ENCODE data around the gene ACTRT2. TPM values are rescaled to one million over a fixed set of nuclear protein-coding genes. Genes with fewer than 3 reads are reported as not detected.

Gene ACTRT2
- total and polyA plus RNA-seq, 2 donors (not counting 1 experiment from before 2014, with no cell fraction given) = not detected

DNA sequence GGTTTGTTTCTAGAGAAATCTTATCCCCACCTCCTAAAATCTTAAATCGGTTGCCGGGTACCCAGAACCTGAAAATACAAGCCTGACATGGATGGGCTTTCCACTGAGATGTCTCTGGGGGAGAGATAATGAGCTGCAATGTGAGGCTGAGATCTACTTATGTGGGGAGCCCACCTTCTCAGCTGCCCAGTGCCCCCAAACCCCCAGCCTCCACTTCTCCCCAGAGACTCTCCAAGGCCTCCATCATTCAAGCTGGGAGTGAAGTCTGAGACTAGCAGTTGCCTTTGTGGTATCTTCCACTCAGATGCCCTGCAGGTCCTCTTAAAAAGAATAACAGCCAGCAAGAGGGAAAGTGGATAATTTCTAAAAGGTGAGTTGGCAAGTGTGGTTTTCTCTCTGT lies 11.7 kb upstream of the ACTRT2 start:
- POLR2A ChIA-PET = no interaction called here
- DNase-seq (no peak), ATAC-seq (ENCODE audit: low read depth) (no peak)
- intact Hi-C loops (cut with micrococcal nuclease) = no loop called here
- peaks cover 5% of the 10 kb centered on the region for H3K9me3 Mint-ChIP-seq (ENCODE audit: insufficient read depth)
- Histone ChIP-seq H3K27me3 (replicated peaks in 1 of 4; ENCODE audit: control extremely low read depth in 1 of 4, control insufficient read depth in 3 of 4, insufficient read depth in 4 of 4, low read length in 3 of 4) (peaks cover 0 to 12% (median 4%) of the 10 kb centered on the region in 4 experiments), H3K9me3 (ENCODE audit: control extremely low read depth in 1 of 3, control insufficient read depth in 2 of 3, insufficient read depth in 1 of 3, low read length in 2 of 3) (peaks cover 0 to 50% (median 32%) of the 10 kb centered on the region in 3 donors), H4K20me1 (ENCODE audit: control insufficient read depth, insufficient read depth, low read length, poor library complexity, severe bottlenecking) (no peaks in the 10 kb centered on the region), H3K4me2 (replicated peaks; ENCODE audit: low read depth, low read length, poor library complexity, severe bottlenecking) (no peak overlapping the region), H3K79me2 (ENCODE audit: control insufficient read depth, insufficient read depth, low read length) (no peaks in the 10 kb centered on the region), H3K4me3 (ENCODE audit: control extremely low read depth in 1 of 5, extremely low read depth in 1 of 5, insufficient read depth in 1 of 5, low read depth in 2 of 5, low read length in 4 of 5) (no peak overlapping the region), H3K27ac (ENCODE audit: low read length in 2 of 2) (no peak overlapping the region), H3K36me3 (replicated peaks in 1 of 2; ENCODE audit: control extremely low read depth in 1 of 2, control insufficient read depth in 1 of 2, extremely low read depth in 1 of 2, insufficient read depth in 2 of 2, low read length in 1 of 2) (no peaks in the 10 kb centered on the region), H3K9ac (ENCODE audit: low read length) (no peak overlapping the region), H2AFZ (ENCODE audit: insufficient read depth, low read depth, low read length, poor library complexity, severe bottlenecking) (no peak overlapping the region), H3K4me1 (ENCODE audit: control insufficient read depth in 2 of 2, insufficient read depth in 2 of 2, low read length in 2 of 2) (peaks cover 0 to 7% of the 10 kb centered on the region in 2 donors)
- CTCF ChIA-PET = no interaction called here
- H3K4me1 Mint-ChIP-seq = peaks cover 5% of the 10 kb centered on the region
- no peak overlapping the region for H3K4me3 Mint-ChIP-seq
- TF ChIP-seq CTCF (IDR thresholded peaks at IDR 0.05) (no peak), EZH2 (IDR thresholded peaks at IDR 0.05; ENCODE audit: borderline replicate concordance, insufficient read depth, low read depth, low read length, poor library complexity, severe bottlenecking) (no peak)
- no CpG with 5 or more reads among the region's 2 CpGs for WGBS (ENCODE audit: insufficient coverage)
- H3K27ac Mint-ChIP-seq = no peak overlapping the region
- peaks cover 12% of the 10 kb centered on the region for H3K27me3 Mint-ChIP-seq

DNA sequence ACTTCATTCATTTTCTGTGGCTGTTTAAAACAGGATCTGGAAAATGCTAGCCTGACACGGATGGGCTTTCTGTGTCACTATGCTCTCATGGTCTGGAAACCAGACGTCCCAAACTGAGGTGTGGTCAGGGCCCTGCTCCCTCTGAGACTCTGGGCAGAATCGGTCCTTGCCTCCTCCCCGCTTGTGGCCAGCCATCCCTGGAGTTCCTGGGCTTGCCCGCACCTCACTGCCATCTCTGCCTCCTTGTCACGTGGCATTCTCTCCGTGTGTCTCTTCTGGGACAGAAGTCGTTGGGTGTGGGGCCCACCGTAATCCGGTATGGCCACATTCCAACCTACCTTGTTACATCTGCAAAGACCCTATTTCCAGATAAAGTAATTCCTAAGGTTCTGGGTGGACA lies 10.1 kb upstream of the ACTRT2 start:
- 96% methylated on average over 5 of the region's 10 CpGs for WGBS (ENCODE audit: insufficient coverage)
- intact Hi-C loops (cut with micrococcal nuclease) = loop anchor here (5.0 kb wide), 1 partner anchor 411 kb away; no protein-coding TSS in a partner anchor

More for the DNA sequence above, 10.1 kb upstream of the ACTRT2 start:
- CTCF ChIA-PET = no interaction called here
- Histone ChIP-seq H3K79me2 (ENCODE audit: control insufficient read depth, insufficient read depth, low read length) (no peaks in the 10 kb centered on the region), H3K36me3 (replicated peaks in 1 of 2; ENCODE audit: control extremely low read depth in 1 of 2, control insufficient read depth in 1 of 2, extremely low read depth in 1 of 2, insufficient read depth in 2 of 2, low read length in 1 of 2) (no peaks in the 10 kb centered on the region), H4K20me1 (ENCODE audit: control insufficient read depth, insufficient read depth, low read length, poor library complexity, severe bottlenecking) (no peaks in the 10 kb centered on the region), H3K4me1 (ENCODE audit: control insufficient read depth in 2 of 2, insufficient read depth in 2 of 2, low read length in 2 of 2) (peaks cover 0 to 7% of the 10 kb centered on the region in 2 donors), H3K27ac (ENCODE audit: low read length in 2 of 2) (no peak overlapping the region), H2AFZ (ENCODE audit: insufficient read depth, low read depth, low read length, poor library complexity, severe bottlenecking) (no peak overlapping the region), H3K9me3 (ENCODE audit: control extremely low read depth in 1 of 3, control insufficient read depth in 2 of 3, insufficient read depth in 1 of 3, low read length in 2 of 3) (peaks cover 0 to 49% (median 32%) of the 10 kb centered on the region in 3 donors), H3K27me3 (replicated peaks in 1 of 4; ENCODE audit: control extremely low read depth in 1 of 4, control insufficient read depth in 3 of 4, insufficient read depth in 4 of 4, low read length in 3 of 4) (peaks cover 0 to 9% (median 4%) of the 10 kb centered on the region in 4 experiments), H3K9ac (ENCODE audit: low read length) (no peak overlapping the region), H3K4me3 (ENCODE audit: control extremely low read depth in 1 of 5, extremely low read depth in 1 of 5, insufficient read depth in 1 of 5, low read depth in 2 of 5, low read length in 4 of 5) (no peak overlapping the region), H3K4me2 (replicated peaks; ENCODE audit: low read depth, low read length, poor library complexity, severe bottlenecking) (no peak overlapping the region)
- Mint-ChIP-seq H3K4me3 (no peak overlapping the region), H3K27ac (no peak overlapping the region), H3K27me3 (peaks cover 12% of the 10 kb centered on the region), H3K4me1 (peaks cover 5% of the 10 kb centered on the region), H3K9me3 (ENCODE audit: insufficient read depth) (peaks cover 5% of the 10 kb centered on the region)
- TF ChIP-seq CTCF (IDR thresholded peaks at IDR 0.05) = no peak
- no peak for TF ChIP-seq EZH2 (IDR thresholded peaks at IDR 0.05; ENCODE audit: borderline replicate concordance, insufficient read depth, low read depth, low read length, poor library complexity, severe bottlenecking)
- ATAC-seq (ENCODE audit: low read depth) (no peak), DNase-seq (no peak)
- POLR2A ChIA-PET = no interaction called here
